Upper lobe of left lung (tissue), 4 donors: ENCODE measurements around the gene KIF20A.
"Not testable (repeated sequence)": the region's sequence is repeated elsewhere in the genome, so short reads cannot be mapped to it uniquely, and the experiment has no call there.

ENCODE experiments used
- EP300 ChIP-seq, 4 donors: sonication (generic); formaldehyde crosslinking; IDR thresholded peaks; one replicate each; pipeline ENCODE4 v1.5.1; 2017; ENCODE audit warnings: antibody characterized with exemption in 4 of 4, control low read depth in 2 of 4
- POLR2A ChIP-seq, 4 donors: fragments of 450-650 bp; IDR thresholded peaks; one replicate each; pipeline ENCODE4 v1.5.1; 2016 to 2017; ENCODE audit warnings: antibody characterized with exemption in 4 of 4, mild to moderate bottlenecking in 2 of 4
- POLR2AphosphoS5 ChIP-seq, 2 donors: sonication (generic); formaldehyde crosslinking; IDR thresholded peaks; one replicate each; pipeline ENCODE4 v1.5.1; 2017; ENCODE audit warnings: antibody characterized with exemption in 2 of 2

DNA sequence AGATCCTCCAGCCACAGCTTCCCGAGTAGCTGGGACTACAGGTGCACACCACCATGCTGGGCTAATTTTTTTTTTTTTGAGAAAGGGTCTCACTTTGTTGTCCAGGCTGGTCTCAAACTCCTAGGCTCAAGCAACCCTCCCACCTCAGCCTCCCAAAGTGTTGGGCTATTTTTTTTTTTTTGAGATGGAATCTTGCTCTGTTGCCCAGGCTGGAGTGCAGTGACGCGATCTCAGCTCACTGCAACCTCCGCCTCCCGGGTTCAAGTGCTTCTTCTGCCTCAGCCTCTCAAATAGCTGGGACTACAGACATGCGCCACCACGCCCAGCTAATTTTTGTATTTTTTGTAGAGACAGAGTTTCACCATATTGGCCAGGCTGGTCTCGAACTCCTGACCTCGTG is 22.9 kb upstream of the KIF20A start:
- TF ChIP-seq POLR2AphosphoS5, POLR2A, EP300 (IDR thresholded peaks at IDR 0.05): not testable (repeated sequence)
